COLO829 (cell line): ENCODE measurements around the gene DNALI1.
"Not testable (repeated sequence)": the region's sequence is repeated elsewhere in the genome, so short reads cannot be mapped to it uniquely, and the experiment has no call there.

Experiments
- DNase-seq: peaks from one replicate; pipeline ENCODE4 v3.0.0; 2012; ENCODE audit warnings: low spot score

Gene DNALI1

GRCh38 chr1:37553927-37554808 lies 2.6 kb upstream of the DNALI1 start, which contains the start of gene SNIP1:
Gene SNIP1 (minus strand): TSS chr1:37554293. CDS start chr1:37554229, 64 bp downstream.
- peak; percentile 96 for DNase-seq

- no peak for DNase-seq
Observed at GRCh38 chr1:37557402-37557801, 662 bp downstream of the DNALI1 start.

- DNase-seq, result no peak
Observed at GRCh38 chr1:37558411-37558810, 1.7 kb downstream of the DNALI1 start.

GRCh38 chr1:37559080-37559479 lies 2.3 kb downstream of the DNALI1 start:
- no peak for DNase-seq

GRCh38 chr1:37559957-37560379 lies 3.2 kb downstream of the DNALI1 start:
- not testable (repeated sequence) for DNase-seq

- DNase-seq, result no peak
Observed at GRCh38 chr1:37560401-37561132, 3.8 kb downstream of the DNALI1 start.

GRCh38 chr1:37561133-37562132 lies 4.7 kb downstream of the DNALI1 start:
- peak; percentile 30 for DNase-seq

GRCh38 chr1:37562984-37563383 lies 6.2 kb downstream of the DNALI1 start:
- DNase-seq, result no peak

GRCh38 chr1:37564892-37565291 lies 8.2 kb downstream of the DNALI1 start:
- no peak for DNase-seq

- no peak for DNase-seq
Observed at GRCh38 chr1:37567023-37567422, 10.3 kb downstream of the DNALI1 start.

- DNase-seq, result no peak
Observed at GRCh38 chr1:37570528-37571334, 14.0 kb downstream of the DNALI1 start.

- DNase-seq, result no peak
Observed at GRCh38 chr1:37574834-37575480, 18.2 kb downstream of the DNALI1 start.

GRCh38 chr1:37575692-37576091 lies 19.0 kb downstream of the DNALI1 start:
- DNase-seq, result no peak

- DNase-seq, result not testable (repeated sequence)
Observed at GRCh38 chr1:37584544-37584943, 27.8 kb downstream of the DNALI1 start.

- no peak for DNase-seq
Observed at GRCh38 chr1:37588939-37589338, 32.2 kb downstream of the DNALI1 start.

GRCh38 chr1:37593726-37594125 lies 37.0 kb downstream of the DNALI1 start:
- no peak for DNase-seq

GRCh38 chr1:37595440-37596181 lies 38.9 kb downstream of the DNALI1 start, which contains the start of gene GNL2:
Gene GNL2 (minus strand): TSS chr1:37595937. CDS start chr1:37595822, 115 bp downstream.
- peak; percentile 94 for DNase-seq

GRCh38 chr1:37596182-37596667 lies 39.5 kb downstream of the DNALI1 start:
- DNase-seq, result no peak

- no peak for DNase-seq
Observed at GRCh38 chr1:37599940-37600339, 43.2 kb downstream of the DNALI1 start.
